IPS-15b (cell line): ENCODE results near the gene KANSL3.
A peak's percentile ranks its signal among the peaks of the same experiment; 100 is the strongest.
"Not testable (repeated sequence)": the region's sequence is repeated elsewhere in the genome, so short reads cannot be mapped to it uniquely, and the experiment has no call there.

ENCODE experiments used
- H3K27me3 ChIP-seq: one replicate; pipeline ENCODE4 v1.6.1; 2013; ENCODE audit warnings: low read length; ENCODE audit not compliant: control insufficient read depth, insufficient read depth
- H3K36me3 ChIP-seq: one replicate; pipeline ENCODE4 v1.6.1; 2013; ENCODE audit warnings: low read length; ENCODE audit not compliant: control insufficient read depth, insufficient read depth
- H3K4me1 ChIP-seq: one replicate; pipeline ENCODE4 v1.6.1; 2013; ENCODE audit warnings: mild to moderate bottlenecking, low read length; ENCODE audit not compliant: control insufficient read depth, insufficient read depth
- H3K4me3 ChIP-seq: one replicate; pipeline ENCODE4 v1.5.1; 2013; ENCODE audit warnings: low read depth, low read length
- H3K9ac ChIP-seq: one replicate; pipeline ENCODE4 v1.6.1; 2013; ENCODE audit warnings: low read depth, mild to moderate bottlenecking, low read length
- H3K9me3 ChIP-seq: one replicate; pipeline ENCODE4 v1.6.1; 2013; ENCODE audit warnings: mild to moderate bottlenecking, low read length; ENCODE audit not compliant: control insufficient read depth, insufficient read depth

Gene KANSL3

DNA sequence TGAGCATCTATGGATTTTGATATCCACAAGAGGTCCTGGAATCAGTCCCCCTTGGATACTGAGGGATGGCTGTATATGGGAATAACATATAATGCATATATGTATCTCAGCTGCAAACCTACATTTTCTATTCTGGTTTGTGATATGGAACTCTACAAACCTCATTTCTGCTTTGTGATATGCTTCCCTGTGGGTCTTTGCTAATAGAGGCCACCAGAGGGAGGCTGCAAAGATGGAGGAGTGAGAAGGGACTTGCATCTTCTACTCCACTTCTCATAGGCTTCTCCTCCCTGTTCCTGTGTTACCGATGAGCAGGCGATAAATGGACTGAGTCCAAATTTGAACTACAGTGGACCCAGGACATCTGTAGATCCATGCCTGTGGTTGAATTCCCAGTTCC is 63.7 kb downstream of the KANSL3 start:
- Histone ChIP-seq H3K4me3 (no peak overlapping the region), H3K9ac (no peak overlapping the region), H3K4me1 (no peaks in the 10 kb centered on the region), H3K27me3 (no peaks in the 10 kb centered on the region), H3K36me3 (no peaks in the 10 kb centered on the region), H3K9me3 (no peaks in the 10 kb centered on the region)

DNA sequence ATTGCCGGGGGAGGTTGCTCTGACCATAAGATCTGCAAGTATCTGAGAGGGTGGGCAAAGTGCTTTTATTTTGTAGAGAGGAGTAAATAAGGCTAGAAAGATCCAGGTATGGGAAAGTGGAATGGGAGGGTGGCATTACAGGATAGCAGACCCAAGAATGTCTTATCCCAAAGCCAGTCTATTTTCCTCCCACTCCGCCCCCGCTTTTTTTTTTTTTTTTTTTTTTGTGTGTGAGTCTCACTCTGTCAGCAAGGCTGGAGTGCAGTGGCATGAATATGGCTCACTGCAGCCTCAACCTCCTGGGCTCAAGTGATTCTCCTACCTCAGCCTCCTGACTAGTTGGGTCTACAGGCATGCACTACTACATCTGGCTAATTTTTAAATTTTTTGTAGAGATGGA is 70.0 kb downstream of the KANSL3 start:
- Histone ChIP-seq H3K9ac (no peak overlapping the region), H3K4me3 (no peak overlapping the region), H3K9me3 (no peaks in the 10 kb centered on the region), H3K4me1 (no peaks in the 10 kb centered on the region), H3K27me3 (no peaks in the 10 kb centered on the region), H3K36me3 (no peaks in the 10 kb centered on the region)

DNA sequence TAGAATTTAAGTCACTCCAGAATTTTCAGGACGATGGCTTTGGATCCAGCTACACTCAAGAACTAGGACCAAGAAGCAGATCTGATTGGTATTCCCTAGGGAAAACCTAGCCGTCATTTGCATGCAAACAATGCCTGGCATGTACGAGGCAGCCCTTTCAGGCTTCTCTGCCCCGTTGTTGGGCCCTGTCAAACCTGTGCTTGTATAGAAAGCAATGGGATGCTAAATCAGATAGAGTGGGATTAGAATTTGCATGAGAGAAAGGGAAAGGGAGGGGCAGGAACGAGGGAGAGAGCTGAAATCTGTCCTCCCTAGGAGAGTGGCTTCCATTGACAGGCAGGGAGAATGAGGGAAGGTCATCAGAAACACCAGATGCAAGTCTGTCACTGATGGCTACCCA is 73.0 kb downstream of the KANSL3 start:
- Histone ChIP-seq H3K9me3 (no peaks in the 10 kb centered on the region), H3K4me1 (no peaks in the 10 kb centered on the region), H3K4me3 (no peak overlapping the region), H3K27me3 (no peaks in the 10 kb centered on the region), H3K9ac (no peak overlapping the region), H3K36me3 (no peaks in the 10 kb centered on the region)

DNA sequence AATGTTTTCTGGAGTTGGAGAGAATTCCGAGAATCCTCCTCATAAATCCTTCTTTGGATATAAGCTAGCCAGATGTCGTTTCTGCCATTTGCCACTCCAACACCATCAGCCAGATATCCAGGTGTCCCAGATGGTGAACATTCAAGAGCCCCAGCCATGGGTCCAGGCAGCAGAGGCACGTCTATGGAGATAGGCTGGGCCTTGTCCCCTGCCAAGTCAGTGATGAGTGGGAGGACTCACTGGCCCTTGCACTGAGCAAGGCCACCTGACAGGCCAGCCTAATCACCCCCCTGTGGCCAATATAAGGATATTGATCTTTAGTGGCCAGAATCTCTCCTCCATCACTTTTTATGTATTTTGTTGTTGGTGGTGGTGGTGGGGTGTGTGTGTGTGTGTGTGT is 73.5 kb downstream of the KANSL3 start:
- no peaks in the 10 kb centered on the region for H3K27me3 ChIP-seq
- H3K4me1 ChIP-seq, result no peaks in the 10 kb centered on the region
- no peak overlapping the region for H3K4me3 ChIP-seq
- no peaks in the 10 kb centered on the region for H3K36me3 ChIP-seq
- H3K9me3 ChIP-seq, result no peaks in the 10 kb centered on the region
- no peak overlapping the region for H3K9ac ChIP-seq

GRCh38 chr2:96564026-96564425 is 74.1 kb downstream of the KANSL3 start:
- Histone ChIP-seq H3K27me3 (no peaks in the 10 kb centered on the region), H3K4me3 (no peak overlapping the region), H3K9ac (no peak overlapping the region), H3K9me3 (no peaks in the 10 kb centered on the region), H3K36me3 (no peaks in the 10 kb centered on the region), H3K4me1 (no peaks in the 10 kb centered on the region)

GRCh38 chr2:96558485-96558884 is 79.6 kb downstream of the KANSL3 start:
- Histone ChIP-seq H3K9ac (no peak overlapping the region), H3K9me3 (no peaks in the 10 kb centered on the region), H3K36me3 (no peaks in the 10 kb centered on the region), H3K4me3 (no peak overlapping the region), H3K4me1 (peaks cover 2% of the 10 kb centered on the region), H3K27me3 (no peaks in the 10 kb centered on the region)

GRCh38 chr2:96558061-96558460 is 80.1 kb downstream of the KANSL3 start:
- Histone ChIP-seq H3K9ac (no peak overlapping the region), H3K36me3 (no peaks in the 10 kb centered on the region), H3K4me3 (no peak overlapping the region), H3K9me3 (no peaks in the 10 kb centered on the region), H3K4me1 (peaks cover 2% of the 10 kb centered on the region), H3K27me3 (no peaks in the 10 kb centered on the region)

GRCh38 chr2:96557421-96557820 is 80.7 kb downstream of the KANSL3 start:
- not testable (repeated sequence) for H3K9ac ChIP-seq, H3K9me3 ChIP-seq, H3K4me1 ChIP-seq, H3K4me3 ChIP-seq, H3K27me3 ChIP-seq, H3K36me3 ChIP-seq

DNA sequence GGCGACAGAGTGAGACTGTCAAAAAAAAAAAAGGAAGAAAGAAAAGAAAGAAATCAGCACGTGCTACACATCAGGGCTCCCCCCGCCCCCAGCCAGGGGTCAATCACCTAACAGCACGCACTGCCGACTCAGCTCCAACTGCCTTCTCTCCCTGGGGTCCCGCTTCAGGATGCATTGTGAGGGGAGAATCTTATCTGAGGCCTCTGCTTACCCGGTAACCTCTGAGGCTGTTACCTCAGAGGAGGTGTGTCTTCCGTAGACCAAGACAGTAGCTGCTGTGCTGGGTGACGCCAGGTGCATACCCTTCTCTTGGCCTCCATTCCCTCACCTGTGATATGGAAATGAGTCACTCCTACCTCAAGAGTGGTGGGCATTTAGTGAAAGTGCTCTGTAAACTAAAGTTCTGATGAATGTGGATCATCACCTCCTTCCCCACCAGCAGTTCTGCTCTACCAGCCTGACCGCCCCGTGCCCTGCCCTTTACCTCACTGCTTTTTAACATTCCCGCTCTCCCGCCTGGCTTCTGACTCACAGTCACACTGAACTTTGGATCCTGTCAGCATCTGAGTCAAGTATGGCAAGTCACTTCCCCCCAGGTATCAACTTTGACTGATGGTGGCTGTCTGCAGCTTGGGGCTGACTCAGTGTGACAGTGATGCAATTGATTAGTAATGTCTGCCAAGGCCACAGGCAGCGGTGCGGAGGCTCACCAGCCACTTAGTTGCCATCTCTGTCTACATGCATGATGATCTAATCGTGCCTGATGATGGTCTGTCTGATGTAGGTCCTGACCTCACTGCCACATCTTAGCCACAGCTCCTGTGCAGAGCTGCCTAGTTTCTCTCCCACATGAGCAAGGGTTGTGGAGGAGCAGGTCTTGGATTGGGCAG is 81.4 kb downstream of the KANSL3 start:
- Histone ChIP-seq H3K27me3 (no peaks in the 10 kb centered on the region), H3K4me1 (peaks cover 2% of the 10 kb centered on the region), H3K4me3 (no peak overlapping the region), H3K36me3 (no peaks in the 10 kb centered on the region), H3K9ac (no peak overlapping the region), H3K9me3 (no peaks in the 10 kb centered on the region)

DNA sequence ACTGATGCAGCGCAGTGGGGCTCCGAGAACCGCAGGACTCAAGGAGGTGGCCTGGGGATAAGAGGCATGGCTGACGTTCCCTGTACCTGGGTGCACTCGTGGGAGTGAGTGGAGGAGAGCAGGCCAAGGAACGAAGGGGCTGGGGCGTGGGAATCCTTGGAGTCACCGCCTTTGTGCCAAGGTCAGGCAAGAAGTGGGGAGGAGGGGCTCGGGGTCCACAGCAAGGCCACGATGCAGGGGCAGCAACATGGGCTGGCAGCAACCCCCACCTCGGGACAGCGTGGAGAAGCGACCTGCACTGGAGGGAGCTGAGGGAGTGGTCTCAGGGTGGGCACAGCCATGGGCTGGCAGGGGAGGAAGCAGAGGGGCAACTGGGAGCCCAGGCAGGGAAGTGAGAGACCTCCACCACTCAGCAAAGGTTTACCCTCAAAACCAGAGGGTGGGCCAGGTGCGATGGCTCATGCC is 82.9 kb downstream of the KANSL3 start:
- Histone ChIP-seq H3K27me3 (no peaks in the 10 kb centered on the region), H3K9ac (no peak overlapping the region), H3K4me1 (peaks cover 2% of the 10 kb centered on the region), H3K36me3 (no peaks in the 10 kb centered on the region), H3K9me3 (no peaks in the 10 kb centered on the region), H3K4me3 (no peak overlapping the region)

- Histone ChIP-seq H3K4me3 (peak overlapping the region; percentile 30), H3K36me3 (no peaks in the 10 kb centered on the region), H3K4me1 (peaks cover 2% of the 10 kb centered on the region), H3K27me3 (no peaks in the 10 kb centered on the region), H3K9ac (no peak overlapping the region), H3K9me3 (no peaks in the 10 kb centered on the region)
Measured at GRCh38 chr2:96554293-96555145, 83.6 kb downstream of the KANSL3 start.

GRCh38 chr2:96553957-96554292 is 84.2 kb downstream of the KANSL3 start:
- H3K4me3 ChIP-seq, H3K27me3 ChIP-seq, H3K36me3 ChIP-seq, H3K9me3 ChIP-seq, H3K9ac ChIP-seq, H3K4me1 ChIP-seq: not testable (repeated sequence)
